Measurements from ENCODE around the gene SORCS2.

- no peak for TF ChIP-seq CTCF (IDR thresholded peaks at IDR 0.05)
- no peak for TF ChIP-seq EZH2 (IDR thresholded peaks at IDR 0.05)
These were observed 5.2 kb upstream of the SORCS2 start for GRCh38 chr4:7187168-7187535.

Measured in neural progenitor cell (in vitro differentiated cells).